Frontal cortex (tissue), 4 donors: Measurements from ENCODE around the gene LETM1. TPM values are rescaled to one million over a fixed set of nuclear protein-coding genes. Genes with fewer than 3 reads are reported as not detected.

Source experiments
- DNase-seq, 2 donors: peaks; one replicate each; pipeline ENCODE4 v3.0.0; 2012; ENCODE audit warnings: low spot score in 2 of 2
- FAIRE-seq: peaks from 2 replicates; lab custom pipeline; 2012; peaks lifted over from hg19 to GRCh38; lab: Jason Lieb, UNC
- total RNA-seq: library from RNA; depleted of rRNA; stranded (reverse); fragments of >200 nt; gene quantifications from one replicate; pipeline ENCODE4 v1.2.3, GENCODE V29; 2014
- donor health status: control.
- donor health status: control.
- donor health status: control.

Gene LETM1
- total RNA-seq, 1 donor from 2014 or later, result 115 TPM

DNA sequence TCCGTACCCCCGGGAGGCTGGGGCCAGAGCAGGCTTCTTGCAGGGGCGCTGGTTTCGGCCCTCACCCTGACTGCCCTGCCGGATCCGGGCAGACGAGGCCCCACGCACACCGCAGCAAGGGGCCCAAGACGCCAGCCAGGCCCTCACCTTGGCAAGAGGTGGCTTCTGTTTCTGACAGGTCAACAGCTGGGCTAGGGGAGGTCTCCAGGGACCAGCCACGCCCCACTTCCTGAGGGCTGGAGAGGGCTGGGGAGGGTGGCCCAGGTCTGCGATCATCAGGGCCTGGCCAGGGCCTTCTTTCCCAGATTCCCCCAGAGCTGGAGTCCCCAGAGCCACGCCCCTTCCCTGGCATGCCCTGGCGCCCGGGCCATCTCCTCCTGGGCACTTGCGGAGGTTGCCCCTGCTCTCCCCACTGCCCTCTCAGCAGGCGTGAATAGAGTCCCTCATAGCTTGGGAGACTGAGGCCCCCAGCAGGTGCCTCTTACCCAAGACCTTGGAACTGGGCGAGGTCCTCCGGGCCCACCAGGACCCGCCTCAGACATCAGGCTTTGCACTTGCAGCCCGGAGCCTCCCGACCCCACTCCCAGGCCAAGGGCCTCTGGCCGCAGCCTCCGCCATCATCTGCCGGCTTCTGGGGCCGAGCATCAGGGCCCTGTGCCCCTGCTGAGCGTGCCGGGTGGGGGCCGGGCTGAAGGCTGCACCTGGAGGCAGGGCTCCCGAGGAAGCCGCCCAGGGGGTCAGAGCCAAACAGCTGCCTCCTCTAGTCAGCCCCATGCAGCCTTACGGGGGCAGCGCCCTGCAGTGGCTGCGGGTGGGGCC lies 69.2 kb downstream of the LETM1 start:
- no peak for FAIRE-seq

DNA sequence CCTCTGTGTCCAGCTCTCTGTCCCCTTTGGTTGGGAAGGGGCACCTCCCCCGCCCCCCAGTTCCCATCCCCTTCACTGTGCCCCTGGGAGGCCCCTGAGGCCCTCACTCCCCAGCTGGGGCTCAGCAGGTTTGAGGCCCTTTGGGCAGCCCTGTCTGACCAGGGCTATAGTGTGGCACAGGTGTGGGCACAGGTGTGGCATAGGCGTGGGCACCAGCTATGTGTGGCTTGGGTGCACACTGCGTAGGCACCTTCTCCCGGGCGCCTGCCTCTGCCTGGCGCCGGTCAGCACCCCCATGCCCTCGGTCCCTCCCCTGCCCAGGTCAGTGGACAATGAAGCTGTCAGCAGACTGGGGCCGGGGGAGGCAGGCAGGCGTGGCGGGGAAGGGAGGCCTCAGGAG lies 70.4 kb downstream of the LETM1 start:
- FAIRE-seq (no peak), DNase-seq (no peak)

More for the DNA sequence above, 69.2 kb downstream of the LETM1 start:
- no peak for DNase-seq

DNA sequence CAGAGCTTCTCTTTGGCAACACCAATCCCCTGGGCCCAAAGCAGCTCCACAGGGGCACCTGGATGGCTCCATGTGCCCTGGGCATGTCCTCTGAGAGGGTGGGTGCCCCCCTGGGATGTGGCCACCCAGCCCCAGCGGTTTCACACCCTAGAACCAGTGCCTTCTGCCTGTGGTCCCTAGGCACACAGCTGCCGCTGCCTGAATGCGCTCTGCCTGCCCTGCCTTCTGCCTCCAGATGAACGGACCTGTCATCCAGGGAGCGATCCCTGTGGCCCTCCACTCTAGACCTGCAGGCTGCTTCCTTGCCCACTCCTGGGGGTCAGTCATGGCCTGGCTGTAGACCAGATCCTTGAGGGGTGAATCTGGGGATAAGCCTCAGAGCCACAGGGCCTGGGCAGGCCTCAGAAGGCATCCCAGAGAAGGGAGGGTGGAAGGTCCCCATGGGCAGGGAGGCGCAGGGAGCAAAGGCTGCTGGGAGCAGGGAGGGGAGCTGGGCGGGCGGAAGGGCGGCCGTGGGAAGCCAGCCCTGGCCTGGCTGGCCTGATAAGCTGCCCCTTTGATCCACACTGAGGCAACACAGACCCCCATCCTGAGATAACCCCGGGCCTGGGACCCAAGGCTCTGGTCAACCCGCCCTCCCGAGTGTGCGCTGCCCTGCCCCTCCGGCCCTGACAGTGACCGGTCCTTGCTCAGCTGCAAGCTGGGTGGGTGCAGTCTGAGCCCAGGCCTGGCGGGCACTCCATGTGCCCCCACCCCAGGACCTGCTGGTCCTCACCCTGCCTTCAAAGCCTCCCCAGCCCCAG lies 71.0 kb downstream of the LETM1 start:
- DNase-seq (no peak), FAIRE-seq (no peak)

GRCh38 chr4:1784395-1784788 lies 71.6 kb downstream of the LETM1 start:
- no peak for DNase-seq
- FAIRE-seq, result no peak

DNA sequence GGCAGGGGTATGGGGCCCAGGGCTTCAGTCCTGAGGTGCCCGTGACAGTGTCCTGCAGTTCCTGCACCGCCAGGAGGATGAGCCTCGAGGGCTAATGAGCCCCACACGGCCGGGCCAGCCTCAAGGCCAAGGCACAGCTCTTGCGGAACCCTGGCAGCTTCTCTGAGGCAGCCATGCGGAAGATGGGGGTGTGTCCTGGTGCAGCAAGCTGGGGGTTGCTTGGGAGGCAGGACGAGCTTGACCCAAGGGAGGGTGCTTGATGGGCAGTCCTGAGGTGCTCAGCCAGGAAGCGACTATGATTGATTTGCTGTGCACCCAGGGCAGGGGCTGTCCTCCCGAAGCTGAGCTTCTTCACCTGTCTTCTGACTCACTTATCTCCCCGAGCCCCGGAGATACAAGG lies 72.0 kb downstream of the LETM1 start:
- FAIRE-seq (no peak), DNase-seq (no peak)

DNA sequence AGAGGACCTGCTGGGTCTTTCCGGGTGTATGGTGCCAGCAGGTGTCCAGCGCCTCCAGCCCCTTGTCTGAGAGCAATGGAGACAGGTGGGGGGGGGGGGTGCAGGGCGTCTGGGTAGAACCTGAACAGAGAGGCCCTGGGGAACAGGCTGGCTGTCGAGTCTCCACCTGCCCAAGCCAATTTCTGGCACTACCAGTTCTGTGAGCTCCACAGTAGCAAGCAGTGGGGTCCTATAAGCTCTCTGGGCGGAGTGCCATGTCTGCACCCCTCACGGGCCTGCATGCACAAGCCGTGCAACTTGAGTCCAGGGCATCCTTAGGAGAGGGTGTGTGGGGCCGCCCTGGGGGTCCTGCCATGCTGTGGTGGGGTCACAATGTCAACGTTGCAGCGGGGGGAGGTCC lies 72.9 kb downstream of the LETM1 start:
- DNase-seq (no peak), FAIRE-seq (no peak)

DNA sequence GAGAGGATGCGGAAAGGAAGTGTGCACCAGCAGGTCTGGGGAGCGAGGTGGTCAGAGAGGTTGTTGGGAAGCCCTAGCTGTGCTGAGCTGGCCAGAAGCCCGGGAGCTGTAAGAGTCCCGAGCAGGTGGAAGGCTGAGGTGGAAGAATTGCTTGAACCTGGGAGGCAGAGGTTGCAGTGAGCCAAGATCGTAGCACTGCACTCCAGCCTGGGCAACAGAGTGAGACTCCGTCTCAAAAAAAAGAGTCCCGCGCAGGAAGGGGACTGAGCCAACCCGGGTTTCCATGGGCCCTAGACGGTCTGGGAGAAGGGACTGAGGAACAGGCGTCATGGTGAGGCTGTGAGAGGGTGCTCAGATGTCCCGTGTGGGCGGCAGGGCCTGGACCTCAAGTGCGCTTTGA lies 75.5 kb downstream of the LETM1 start:
- FAIRE-seq (no peak), DNase-seq (no peak)

DNA sequence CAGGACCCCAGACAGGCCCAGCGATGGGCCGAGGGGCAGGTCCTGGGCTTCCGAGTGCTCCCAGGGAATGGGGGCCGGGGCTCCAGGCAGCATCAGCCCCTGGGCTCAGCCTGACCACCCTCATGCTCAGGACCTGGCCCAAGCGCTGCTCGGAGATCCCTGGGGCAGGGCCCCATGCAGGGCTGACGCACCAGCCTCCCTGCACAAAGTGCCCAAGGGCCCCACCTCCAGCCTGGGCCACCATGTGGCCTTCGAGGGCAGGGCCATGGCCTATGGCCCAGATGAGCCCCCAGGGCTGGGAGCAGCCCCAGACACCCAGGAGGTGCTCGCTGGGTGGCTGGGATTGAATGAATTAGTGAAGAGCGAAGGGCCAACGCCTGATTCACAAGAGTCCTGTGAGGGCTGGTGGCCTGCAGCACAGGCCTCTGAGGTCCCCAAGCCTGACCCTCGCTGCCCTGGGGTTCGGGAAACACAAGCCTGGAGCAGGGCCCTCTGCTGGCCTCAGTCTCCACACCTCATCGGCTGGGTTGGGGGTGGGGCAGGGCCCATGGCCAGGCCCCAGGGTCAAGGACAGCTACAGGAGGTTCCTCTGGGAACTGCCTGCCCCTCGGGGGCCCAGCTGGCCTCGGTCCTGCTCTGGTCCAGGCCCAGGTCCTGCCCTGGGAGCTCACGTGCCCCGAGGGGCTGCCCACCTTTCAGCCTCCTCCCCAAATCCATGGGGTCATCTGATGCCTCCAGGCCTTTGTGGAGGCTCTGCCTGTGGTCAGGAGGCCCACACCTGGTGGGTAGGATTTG lies 76.2 kb downstream of the LETM1 start:
- FAIRE-seq, result no peak
- DNase-seq, result no peak

- DNase-seq (no peak), FAIRE-seq (no peak)
Measured at GRCh38 chr4:1778642-1779392, 77.1 kb downstream of the LETM1 start.

- no peak for DNase-seq
- no peak for FAIRE-seq
Measured at GRCh38 chr4:1777822-1778641, 77.9 kb downstream of the LETM1 start.

- DNase-seq (no peak), FAIRE-seq (no peak)
Measured at GRCh38 chr4:1776521-1777161, 79.3 kb downstream of the LETM1 start.

DNA sequence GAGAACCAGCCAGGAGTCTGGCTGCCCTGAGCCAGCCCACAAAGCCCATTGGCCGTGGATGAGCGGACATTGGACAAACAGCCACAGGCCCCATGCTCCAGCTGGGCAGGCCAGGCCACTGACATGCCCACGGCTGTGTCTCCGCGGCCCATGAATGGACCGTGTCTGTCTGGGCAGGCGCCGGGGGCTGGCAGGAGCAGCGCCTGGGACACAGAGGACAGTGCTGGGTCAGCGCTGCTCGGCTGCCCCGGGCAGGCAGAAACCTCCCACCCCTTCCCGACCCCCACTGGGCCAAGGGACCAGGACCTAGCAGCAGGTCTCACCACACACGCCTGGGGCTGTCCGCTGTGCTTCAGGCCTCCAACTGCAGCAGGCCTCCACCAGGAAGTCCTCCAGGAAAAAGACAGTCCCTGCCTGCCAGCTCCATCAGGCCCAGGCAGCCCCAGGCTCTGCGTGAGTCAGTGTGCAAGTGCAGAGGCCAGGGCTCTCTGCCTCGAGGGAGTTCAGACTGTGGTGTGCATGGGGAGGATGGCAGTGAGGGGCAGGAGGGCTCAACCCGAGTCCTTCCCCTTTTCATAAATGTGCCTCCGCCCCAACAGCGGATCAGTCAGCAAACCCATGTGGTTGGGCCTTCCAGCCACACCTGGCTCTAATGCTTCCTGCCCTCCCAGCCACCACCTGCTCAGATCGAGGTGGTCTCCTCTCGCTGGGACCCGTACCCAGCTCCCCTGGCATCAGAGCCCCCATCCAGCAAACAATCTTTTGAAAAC lies 80.0 kb downstream of the LETM1 start:
- FAIRE-seq (no peak), DNase-seq (peak; percentile 73 to 82)

DNA sequence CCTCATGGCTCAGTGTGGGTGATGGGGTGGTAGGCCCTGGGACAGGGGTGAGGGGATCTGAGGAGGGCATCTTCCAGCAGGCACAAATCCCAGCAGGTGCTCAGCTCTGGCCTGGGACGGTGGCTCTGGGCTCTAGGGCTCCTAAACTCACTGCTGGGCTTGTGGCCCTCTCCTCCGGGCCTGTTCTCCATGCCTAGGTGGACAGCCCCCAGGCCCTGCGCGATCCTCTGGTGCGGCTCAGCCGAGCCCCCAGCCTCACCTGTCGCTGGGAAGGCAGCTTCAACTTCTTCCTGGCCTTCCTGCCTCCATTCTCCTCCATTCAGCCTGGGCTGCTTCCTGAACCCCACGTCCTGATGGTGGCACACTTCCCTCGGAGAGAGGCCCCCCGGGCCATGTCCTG lies 82.2 kb downstream of the LETM1 start:
- DNase-seq (no peak), FAIRE-seq (no peak)

GRCh38 chr4:1772853-1773538 lies 83.0 kb downstream of the LETM1 start:
- no peak for DNase-seq
- FAIRE-seq, result no peak

- DNase-seq (no peak), FAIRE-seq (no peak)
Measured at GRCh38 chr4:1771555-1772305, 84.2 kb downstream of the LETM1 start.

DNA sequence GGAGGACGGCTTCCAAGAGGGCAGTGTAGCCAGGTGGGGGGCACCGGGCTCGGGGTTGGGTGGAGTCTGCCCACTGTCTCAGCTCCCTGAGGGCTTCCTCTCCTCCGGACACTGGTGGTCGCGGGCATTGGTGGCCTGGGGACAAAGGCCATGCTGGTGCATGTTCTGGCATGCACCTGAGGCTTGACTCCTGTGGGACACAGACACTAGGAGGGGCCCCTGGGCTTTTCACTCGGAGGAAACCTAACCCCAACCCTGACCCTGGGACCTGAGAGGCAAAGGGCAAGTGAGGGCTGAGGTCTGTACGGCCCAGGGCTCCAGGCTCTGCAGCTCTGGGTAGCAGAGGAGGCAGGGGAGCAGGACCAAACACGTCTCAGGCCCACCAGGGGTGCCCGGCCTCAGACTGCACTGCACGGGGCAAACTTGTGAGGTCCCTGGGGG lies 85.1 kb downstream of the LETM1 start:
- no peak for FAIRE-seq
- no peak for DNase-seq
